Peyer's patch (tissue), 4 donors: ENCODE measurements around the gene FLT1.

ENCODE experiments used
- CTCF ChIP-seq, 6 experiments: fragments of 450-650 bp in 4 of 6; fragments of 200-600 bp in 2 of 6; sonication (generic) in 1 of 6; IDR thresholded peaks; one replicate each; pipeline ENCODE4 v1.5.1; 2017 to 2019; ENCODE audit warnings: antibody characterized with exemption in 6 of 6, mild to moderate bottlenecking in 3 of 6, moderate library complexity in 1 of 6
- POLR2A ChIP-seq, 2 donors: fragments of 450-650 bp; IDR thresholded peaks; one replicate each; pipeline ENCODE4 v1.5.1; 2017; ENCODE audit warnings: antibody characterized with exemption in 2 of 2, mild to moderate bottlenecking in 2 of 2, moderate library complexity in 2 of 2

GRCh38 chr13:28458051-28458450 lies 36.9 kb downstream of the FLT1 start:
- TF ChIP-seq CTCF (IDR thresholded peaks at IDR 0.05): no peak
- TF ChIP-seq POLR2A (IDR thresholded peaks at IDR 0.05): no peak
